GM19351 (cell line): ENCODE results near the gene CD48.

Experiments
- ATAC-seq: cut with Tn5 transposase; IDR thresholded peaks from one replicate; pipeline ENCODE4 v1.9.1; 2021; ENCODE audit warnings: mild to moderate bottlenecking, moderate library complexity; ENCODE audit not compliant: unreplicated experiment

Gene CD48

DNA sequence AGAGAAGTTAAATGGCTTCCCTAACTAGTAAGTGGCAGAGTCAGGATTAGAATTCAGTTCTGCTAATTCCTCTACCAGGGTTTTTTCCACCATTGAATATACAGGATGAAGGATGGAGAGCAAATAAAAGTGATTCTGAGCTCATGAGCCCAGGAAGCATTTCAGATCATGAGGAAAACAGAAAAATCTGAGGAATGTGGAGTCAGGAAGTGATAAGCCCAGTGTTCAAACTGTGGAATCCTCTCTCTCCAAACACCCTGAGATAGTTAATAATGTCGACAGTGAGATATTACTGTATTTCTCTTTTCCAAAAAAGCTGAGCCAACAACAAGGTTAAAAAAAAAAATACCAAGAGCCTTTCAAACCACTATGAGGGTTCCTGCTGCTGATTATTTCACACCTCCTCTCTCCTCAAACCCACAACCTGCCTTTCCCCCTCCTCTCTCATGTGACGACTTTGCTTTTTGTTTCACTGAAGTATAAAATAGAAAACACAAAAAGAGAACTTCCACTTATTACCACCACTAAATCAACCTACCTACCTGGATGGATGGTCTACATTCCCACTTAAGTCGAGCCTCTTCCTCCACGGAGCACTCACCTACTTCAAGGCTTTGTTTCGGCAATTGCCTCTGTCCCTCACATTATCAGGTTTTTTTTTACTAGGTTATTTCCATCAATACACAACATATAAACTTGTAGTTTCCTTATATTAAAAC is 73.6 kb downstream of the CD48 start:
- peak; percentile 59 for ATAC-seq

DNA sequence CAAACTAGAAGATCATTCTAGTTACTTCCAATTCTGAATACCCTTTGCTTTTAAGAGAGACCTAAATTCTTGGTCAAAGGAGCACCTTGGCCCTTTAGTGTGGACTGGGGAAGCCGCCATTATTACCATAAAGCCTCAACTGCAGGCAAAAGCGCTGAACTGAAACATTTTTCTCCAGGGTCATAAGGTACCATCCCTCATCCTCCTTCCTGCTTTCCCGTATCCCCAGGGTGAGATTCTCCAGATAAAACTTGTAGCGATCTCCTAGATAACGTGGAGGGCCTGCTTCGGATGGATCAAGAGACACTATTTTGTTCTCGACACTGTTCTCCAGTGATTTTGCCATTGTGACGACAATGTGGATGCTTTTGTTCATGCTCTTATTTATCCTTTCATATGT is 74.6 kb downstream of the CD48 start:
- ATAC-seq = no peak

DNA sequence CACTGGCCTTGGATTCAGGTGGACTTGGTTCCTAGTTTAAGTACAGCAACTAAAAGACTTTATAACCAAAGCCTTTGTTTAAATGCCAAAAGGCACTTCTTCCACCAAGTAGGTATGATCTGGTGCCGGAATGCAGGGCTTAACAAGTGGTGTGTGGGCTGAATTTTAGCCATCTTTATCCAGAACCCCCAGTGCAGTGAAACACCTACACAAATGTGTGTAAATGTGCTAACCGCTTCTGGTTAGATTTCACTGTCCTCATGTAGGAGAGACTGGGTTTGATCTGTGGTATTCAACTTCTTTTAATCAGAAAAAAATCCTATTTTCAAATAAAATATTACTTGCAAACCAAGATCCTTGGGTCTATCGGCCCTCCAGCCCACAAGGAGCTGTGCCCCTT is 75.1 kb downstream of the CD48 start:
- no peak for ATAC-seq

DNA sequence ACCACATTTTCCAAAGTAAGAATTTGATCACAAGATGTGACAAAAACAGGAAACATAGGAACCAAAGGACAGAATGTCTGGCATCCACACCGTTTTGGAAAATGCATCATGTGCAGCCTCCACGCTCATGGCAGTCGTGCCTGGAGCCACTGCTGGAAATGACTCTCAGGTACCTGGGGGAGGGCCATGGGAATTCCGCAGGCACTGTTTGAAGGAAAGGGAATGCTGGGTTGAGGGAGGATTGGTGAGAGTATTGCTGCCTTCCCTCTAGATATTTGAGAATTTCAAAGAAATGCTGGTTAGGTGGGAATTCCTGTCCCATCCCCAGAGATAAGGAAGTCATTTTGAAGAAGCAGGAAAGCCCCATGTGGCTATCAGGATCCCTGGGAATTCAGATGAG is 75.5 kb downstream of the CD48 start:
- no peak for ATAC-seq

DNA sequence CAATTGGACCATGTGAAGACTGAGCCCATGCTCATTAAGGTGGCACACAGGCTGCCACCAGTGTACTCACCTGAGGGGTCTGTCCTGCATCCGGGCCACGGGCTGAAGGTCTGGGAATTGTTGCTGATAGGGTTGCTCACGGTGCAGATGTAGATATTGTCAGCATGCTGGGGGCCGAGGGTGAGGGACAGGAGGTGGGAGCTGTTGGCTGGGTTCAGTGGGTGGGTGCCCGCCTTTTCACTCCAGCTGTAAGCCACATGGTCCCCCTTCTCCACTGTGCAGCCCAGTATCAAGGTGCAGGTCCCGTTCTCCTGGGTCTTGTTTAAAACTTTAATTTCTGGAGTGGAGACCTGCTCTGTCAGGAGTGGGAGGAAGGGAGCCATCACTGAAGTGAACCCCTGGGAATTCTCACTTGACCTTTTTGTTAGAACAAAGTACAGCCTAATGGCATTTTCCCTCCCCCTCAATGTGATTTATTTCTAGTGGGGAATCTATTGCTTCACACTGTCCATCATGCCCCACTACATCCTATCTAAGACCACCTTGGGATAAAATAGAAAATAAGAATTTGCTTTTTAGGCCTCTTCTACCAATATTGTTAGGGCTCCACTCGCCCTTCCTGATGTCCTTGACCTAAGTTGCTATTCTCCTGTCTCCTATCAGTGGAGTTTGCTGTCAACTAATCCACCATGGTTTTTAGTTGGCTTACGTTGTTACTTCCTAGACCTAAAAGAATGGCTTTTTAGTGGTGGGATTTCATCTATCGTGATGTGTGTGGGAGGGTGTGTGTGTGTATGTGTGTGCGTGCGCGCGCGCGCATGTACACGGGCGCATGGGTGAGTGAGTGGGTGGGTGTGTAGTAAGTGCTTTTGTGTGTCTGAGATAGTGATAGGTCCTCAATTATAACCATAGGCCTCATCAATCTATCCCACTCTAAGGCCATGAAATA is 76.8 kb downstream of the CD48 start:
- no peak for ATAC-seq

DNA sequence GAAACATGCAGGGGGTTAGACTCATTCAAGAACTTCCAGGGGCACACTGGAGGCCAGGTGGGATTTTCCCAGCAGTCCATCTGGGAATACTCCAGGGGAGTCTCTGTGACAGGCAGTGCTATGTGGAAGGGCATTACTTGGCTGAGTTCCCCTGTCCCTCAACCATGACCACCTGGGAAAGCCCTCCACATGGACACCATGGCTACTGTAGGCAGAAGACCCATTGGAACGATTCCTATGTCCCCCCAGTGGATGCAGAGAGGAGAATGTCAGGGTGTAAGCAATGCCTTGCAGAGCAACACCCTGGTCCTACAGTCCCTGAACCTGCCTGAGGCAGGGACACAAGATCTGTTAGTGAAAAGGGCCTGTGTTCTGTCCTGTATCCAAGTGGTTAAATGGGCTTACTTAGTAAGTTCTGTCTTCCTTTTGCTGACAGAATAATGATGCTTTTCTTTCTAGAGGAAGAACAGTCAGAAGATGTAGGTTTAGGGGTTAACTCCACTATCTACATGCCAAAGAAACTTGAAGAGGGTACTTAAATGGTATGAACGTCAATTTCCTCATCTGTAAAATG is 78.2 kb downstream of the CD48 start:
- ATAC-seq = no peak

DNA sequence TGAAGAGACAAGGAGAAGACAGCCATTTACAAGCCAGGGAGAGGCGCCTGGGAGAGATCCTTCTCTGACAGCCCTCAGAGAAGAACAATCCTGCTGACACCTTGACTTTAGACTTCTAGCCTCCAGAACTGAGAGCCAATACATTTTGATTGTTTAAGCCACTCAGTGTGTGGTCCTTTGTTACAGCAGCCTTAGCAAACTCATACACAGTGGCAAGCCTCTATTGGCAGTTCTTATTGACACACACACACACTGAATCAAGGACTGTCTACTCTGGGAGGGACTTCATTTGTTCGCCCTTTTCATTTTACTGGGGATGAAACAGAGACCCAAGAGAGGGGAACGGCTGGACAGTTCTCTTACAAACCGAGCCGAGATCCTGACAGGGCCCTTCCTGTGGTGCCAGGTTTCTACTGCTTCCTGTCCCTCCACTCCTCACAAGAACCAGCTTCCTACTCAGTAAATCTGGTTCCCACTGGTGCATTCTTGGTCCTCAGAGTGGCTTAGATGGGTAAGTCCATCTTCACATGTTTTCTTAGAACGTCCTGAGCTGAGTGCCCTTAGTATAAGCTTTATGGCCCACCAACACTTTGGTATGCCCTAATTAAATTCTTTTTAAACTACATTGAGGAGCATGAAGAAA is 79.5 kb downstream of the CD48 start:
- no peak for ATAC-seq

DNA sequence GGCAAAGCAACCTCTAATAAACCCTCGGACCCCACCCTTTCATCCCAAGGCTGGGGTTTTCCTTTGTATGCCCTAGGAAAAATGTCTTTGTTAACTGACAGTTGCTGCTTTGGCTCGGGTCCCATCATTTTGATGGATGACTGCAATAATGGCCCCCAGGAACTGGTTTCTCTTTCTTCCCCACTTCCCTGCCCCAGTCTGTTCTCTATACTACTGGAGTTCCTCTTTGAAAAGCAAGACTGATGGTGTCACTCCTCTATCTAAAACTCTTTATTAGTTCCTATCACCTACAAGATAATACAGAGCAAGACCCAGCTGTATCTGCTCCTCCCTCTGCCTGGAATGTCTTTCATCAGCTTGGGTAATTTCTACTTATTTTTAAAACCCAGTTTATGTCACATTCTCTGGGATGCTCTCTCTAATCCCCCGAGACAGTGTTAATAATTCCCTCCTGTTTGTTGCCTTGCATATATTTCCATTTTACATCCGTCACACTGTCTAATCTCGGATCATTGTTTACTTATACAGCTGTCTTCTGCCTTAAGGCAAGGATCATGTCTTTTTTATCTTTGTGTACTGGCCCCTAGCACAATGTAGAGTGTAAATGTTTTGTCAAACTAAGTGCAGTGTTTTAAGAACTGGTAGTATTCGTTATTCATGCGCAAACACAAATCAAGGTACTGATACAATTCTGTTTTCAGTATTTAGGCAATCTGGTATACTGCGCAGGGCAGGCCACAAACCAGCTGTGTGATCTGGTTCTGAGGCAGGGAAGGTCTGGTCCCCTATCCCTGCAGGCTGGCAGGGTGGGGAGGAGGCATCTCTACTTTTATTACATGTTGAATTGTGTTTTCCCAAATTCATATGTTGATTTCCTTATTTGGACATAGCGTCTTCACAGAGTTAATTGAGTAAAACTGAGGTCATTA is 80.8 kb downstream of the CD48 start:
- ATAC-seq = no peak

DNA sequence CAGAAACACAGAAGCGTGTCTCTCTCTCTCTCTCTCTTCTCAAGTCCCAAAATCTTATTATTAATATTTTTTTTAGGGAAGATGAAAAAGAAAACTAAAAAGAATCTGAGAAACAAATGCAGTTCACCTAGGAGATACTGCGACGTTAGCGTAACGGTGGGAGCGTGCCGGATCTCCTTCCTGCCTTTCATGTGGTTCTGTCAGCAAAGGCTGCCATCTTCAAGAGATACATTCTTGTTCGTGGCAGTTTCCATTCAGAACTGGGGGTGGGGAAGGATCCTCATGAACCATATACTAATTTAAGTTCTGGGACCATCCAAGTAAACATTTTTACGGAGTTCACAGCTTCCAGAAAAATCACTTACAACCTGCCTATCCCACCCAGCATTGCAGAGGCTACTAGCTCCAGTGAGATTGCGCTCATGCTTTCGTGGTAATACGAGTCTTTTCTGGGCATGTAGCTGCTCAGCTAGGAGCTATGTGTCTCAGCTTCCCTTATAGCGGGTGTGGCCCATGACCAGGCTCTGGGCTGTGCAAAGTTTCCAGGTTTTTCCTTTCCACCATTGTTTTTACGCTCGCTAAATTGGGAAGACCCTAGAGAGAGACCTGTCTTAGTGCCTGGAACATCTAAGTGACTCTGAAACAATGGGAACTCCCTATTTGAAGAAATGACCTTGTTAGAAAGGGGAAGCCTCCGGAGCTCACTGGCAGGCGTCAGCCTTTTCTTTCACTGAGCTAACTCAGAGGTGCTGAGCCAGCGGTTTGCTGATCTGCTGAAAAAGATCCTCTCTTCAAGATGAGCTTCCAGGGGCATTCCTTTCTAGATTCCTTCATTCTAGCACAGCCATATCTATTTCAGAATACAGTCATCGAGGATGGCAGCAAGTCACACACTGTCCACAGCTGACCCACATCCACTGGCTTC is 82.1 kb downstream of the CD48 start:
- no peak for ATAC-seq

DNA sequence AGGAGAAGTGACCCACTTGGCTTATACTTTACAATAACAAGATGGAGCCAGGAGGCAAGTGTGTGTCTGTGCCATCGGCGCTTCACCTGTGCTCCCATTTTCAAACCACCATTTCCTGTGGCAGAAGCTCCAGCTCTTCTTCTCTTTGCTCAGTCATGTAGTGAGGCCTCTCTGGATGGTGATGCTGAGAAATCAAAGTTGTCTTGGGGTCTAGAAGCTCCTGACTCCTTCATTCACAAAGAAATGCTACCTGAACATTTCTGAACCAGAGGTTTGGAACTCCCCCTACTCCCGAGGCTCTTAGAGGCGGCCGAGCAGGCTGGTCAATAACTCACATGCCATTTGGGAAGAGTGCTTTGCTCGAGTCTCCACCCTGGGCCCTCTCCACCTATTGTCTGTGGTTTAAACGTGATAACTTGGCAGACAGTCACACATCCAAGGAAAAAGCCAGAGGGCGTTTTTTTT is 82.8 kb downstream of the CD48 start:
- ATAC-seq = no peak
